H1 (cell line): ENCODE results near the gene CDC42BPB. TPM values are rescaled to one million over a fixed set of nuclear protein-coding genes. Genes with fewer than 3 reads are reported as not detected.

Experiments
- CTCF ChIA-PET: fragments of 300-600 bp; sonication (Branson Sonifier 250); formaldehyde crosslinking; loops from one replicate; lab custom pipeline; 2021; ENCODE audit not compliant: partially characterized antibody; lab: Charles Lee
- POLR2A ChIA-PET: fragments of 300-600 bp; sonication (Branson Sonifier 250); formaldehyde crosslinking; loops from one replicate; lab custom pipeline; 2021; ENCODE audit warnings: inconsistent platforms; ENCODE audit not compliant: partially characterized antibody; lab: Charles Lee
- DNase-seq, 2 experiments: peaks; one replicate each; pipeline versions ENCODE4 v3.0.0 to v3.0.0-alpha.2; 2010 to 2022; ENCODE audit warnings: low spot score in 2 of 2, low read depth in 1 of 2, mixed read lengths in 1 of 2
- FAIRE-seq: peaks from 2 replicates; lab custom pipeline; 2011; peaks lifted over from hg19 to GRCh38; lab: Jason Lieb, UNC
- H2AFZ ChIP-seq: 2 replicates; pipeline ENCODE4 v1.8.1; 2012; ENCODE audit warnings: low read length, inconsistent platforms
- H2AK5ac ChIP-seq: 2 replicates; pipeline ENCODE4 v1.6.1; 2013; ENCODE audit warnings: low read depth, low read length
- H2BK120ac ChIP-seq: replicated peaks from 2 replicates; pipeline ENCODE3; 2013; ENCODE audit warnings: low read depth, low read length, inconsistent platforms
- H2BK12ac ChIP-seq: 2 replicates; pipeline ENCODE4 v1.6.1; 2013; ENCODE audit warnings: low read depth, low read length
- H2BK15ac ChIP-seq: 2 replicates; pipeline ENCODE4 v1.6.1; 2013; ENCODE audit warnings: low read length
- H2BK20ac ChIP-seq: 2 replicates; pipeline ENCODE4 v1.6.1; 2013; ENCODE audit warnings: low read length
- H2BK5ac ChIP-seq: 2 replicates; pipeline ENCODE4 v1.6.1; 2013; ENCODE audit warnings: low read depth, low read length
- H3K14ac ChIP-seq: 2 replicates; pipeline ENCODE4 v1.6.1; 2013; ENCODE audit warnings: inconsistent platforms; ENCODE audit not compliant: insufficient read length
- H3K18ac ChIP-seq: 2 replicates; pipeline ENCODE4 v1.6.1; 2013; ENCODE audit warnings: low read length; ENCODE audit errors: extremely low read depth
- H3K23ac ChIP-seq: 2 replicates; pipeline ENCODE4 v1.6.1; 2013; ENCODE audit warnings: inconsistent platforms; ENCODE audit not compliant: insufficient read length
- H3K23me2 ChIP-seq: 2 replicates; pipeline ENCODE4 v1.6.1; 2013; ENCODE audit warnings: low read depth, low read length
- H3K27ac ChIP-seq: 2 replicates; pipeline ENCODE4 v1.6.1; 2011; ENCODE audit warnings: low read depth, low read length, inconsistent platforms
- H3K27me3 ChIP-seq, 4 experiments: replicated peaks in 1 of 4; 1 replicate in 1 of 4; 2 replicates in 3 of 4; pipeline versions ENCODE4 v1.6.1 to v1.8.1; 2011 to 2013; ENCODE audit warnings: low read length in 3 of 4, mild to moderate bottlenecking in 3 of 4, inconsistent platforms in 2 of 4, mixed read lengths in 2 of 4, moderate library complexity in 1 of 4; ENCODE audit not compliant: control insufficient read depth in 3 of 4, insufficient read depth in 3 of 4; ENCODE audit errors: extremely low read depth in 1 of 4
- H3K36me3 ChIP-seq, 4 experiments: 2 replicates each; pipeline versions ENCODE4 v1.6.1 to v1.8.1; 2011 to 2013; ENCODE audit warnings: mild to moderate bottlenecking in 4 of 4, low read length in 3 of 4, moderate library complexity in 2 of 4, control low read depth in 1 of 4, inconsistent platforms in 1 of 4; ENCODE audit not compliant: insufficient read depth in 4 of 4, control insufficient read depth in 2 of 4
- H3K4ac ChIP-seq: replicated peaks from 2 replicates; pipeline ENCODE3; 2013; ENCODE audit warnings: low read length, low read depth, mixed read lengths, inconsistent platforms; ENCODE audit not compliant: insufficient read length
- H3K4me1 ChIP-seq, 4 experiments: replicated peaks in 1 of 4; 1 replicate in 1 of 4; 2 replicates in 3 of 4; pipeline versions ENCODE4 v1.6.1 to v1.8.1; 2011 to 2013; ENCODE audit warnings: low read length in 3 of 4, inconsistent platforms in 2 of 4, mixed read lengths in 1 of 4; ENCODE audit not compliant: insufficient read depth in 4 of 4, control insufficient read depth in 3 of 4
- H3K4me2 ChIP-seq, 2 experiments: 2 replicates each; pipeline versions ENCODE4 v1.6.1 to v1.8.1; 2011 to 2013; ENCODE audit warnings: low read depth in 2 of 2, low read length in 2 of 2, control low read depth in 1 of 2, inconsistent platforms in 1 of 2, mild to moderate bottlenecking in 1 of 2; ENCODE audit not compliant: insufficient read depth in 1 of 2
- H3K4me3 ChIP-seq, 4 experiments: fragments of 200-600, 300-600 bp in 1 of 4; sonication (generic), shearing (Covaris generic), sonication (Bioruptor Twin) in 1 of 4; 2 replicates each; pipeline versions ENCODE4 v1.5.1 to v1.8.1; 2011 to 2016; ENCODE audit warnings: low read length in 4 of 4, low read depth in 3 of 4, control low read depth in 2 of 4, inconsistent platforms in 2 of 4, mild to moderate bottlenecking in 2 of 4, mixed read lengths in 1 of 4, moderate library complexity in 1 of 4; ENCODE audit not compliant: insufficient read depth in 2 of 4; ENCODE audit errors: extremely low read depth in 1 of 4
- H3K56ac ChIP-seq: replicated peaks from 2 replicates; pipeline ENCODE3; 2013; ENCODE audit warnings: low read depth, mild to moderate bottlenecking, mixed read lengths, low read length, inconsistent platforms; ENCODE audit not compliant: insufficient read length
- H3K79me1 ChIP-seq: 2 replicates; pipeline ENCODE4 v1.6.1; 2013; ENCODE audit warnings: low read depth, low read length, control low read depth
- H3K79me2 ChIP-seq, 2 experiments: 2 replicates each; pipeline versions ENCODE4 v1.6.1 to v1.8.1; 2012 to 2013; ENCODE audit warnings: low read length in 2 of 2, mild to moderate bottlenecking in 2 of 2, inconsistent platforms in 1 of 2; ENCODE audit not compliant: insufficient read depth in 2 of 2, control insufficient read depth in 1 of 2
- H3K9ac ChIP-seq, 4 experiments: replicated peaks in 1 of 4; 1 replicate in 1 of 4; 2 replicates in 3 of 4; pipeline versions ENCODE4 v1.6.1 to v1.8.1; 2011 to 2013; ENCODE audit warnings: low read depth in 3 of 4, low read length in 3 of 4, control low read depth in 2 of 4, mild to moderate bottlenecking in 2 of 4, moderate library complexity in 2 of 4, inconsistent platforms in 1 of 4; ENCODE audit errors: extremely low read depth in 1 of 4
- H3K9me3 ChIP-seq, 2 experiments: 2 replicates each; pipeline versions ENCODE4 v1.6.1 to v1.8.1; 2012 to 2013; ENCODE audit warnings: mild to moderate bottlenecking in 2 of 2, moderate library complexity in 2 of 2, control low read depth in 1 of 2, inconsistent platforms in 1 of 2, low read depth in 1 of 2, low read length in 1 of 2, mixed read lengths in 1 of 2; ENCODE audit not compliant: insufficient read depth in 2 of 2
- H4K20me1 ChIP-seq, 2 experiments: replicated peaks in 1 of 2; 2 replicates each; pipeline versions ENCODE3 to v1.8.1; 2011 to 2013; ENCODE audit warnings: inconsistent platforms in 2 of 2, low read length in 2 of 2, mild to moderate bottlenecking in 1 of 2; ENCODE audit not compliant: insufficient read depth in 2 of 2, control insufficient read depth in 1 of 2
- H4K5ac ChIP-seq: 2 replicates; pipeline ENCODE4 v1.6.1; 2013; ENCODE audit warnings: low read length, low read depth, mixed read lengths, inconsistent platforms; ENCODE audit not compliant: insufficient read length
- H4K8ac ChIP-seq: 2 replicates; pipeline ENCODE4 v1.8.0; 2013; ENCODE audit warnings: mild to moderate bottlenecking, moderate library complexity, low read length, inconsistent platforms; ENCODE audit not compliant: insufficient read depth; ENCODE audit errors: extremely low read depth
- H4K91ac ChIP-seq: replicated peaks from 2 replicates; pipeline ENCODE3; 2013; ENCODE audit warnings: low read length, mixed read lengths, inconsistent platforms; ENCODE audit not compliant: insufficient read length
- CBX8 ChIP-seq: fragments of 300-800, 300-1000 bp; sonication (generic); IDR thresholded peaks from 2 replicates; pipeline ENCODE4 v1.7.1; 2016; ENCODE audit warnings: low read depth, low read length, borderline replicate concordance
- CREB1 ChIP-seq: IDR thresholded peaks from 2 replicates; pipeline ENCODE4 v1.6.1; 2012; ENCODE audit warnings: inconsistent platforms
- EZH2 ChIP-seq: fragments of 200-600 bp; sonication (generic); IDR thresholded peaks from 2 replicates; pipeline ENCODE4 v1.7.1; 2012; ENCODE audit warnings: low read depth, mild to moderate bottlenecking, moderate library complexity, low read length, inconsistent platforms; ENCODE audit not compliant: severe bottlenecking
- HDAC2 ChIP-seq, 2 experiments: fragments of 300-600 bp in 1 of 2; sonication (generic) in 1 of 2; IDR thresholded peaks; 2 replicates each; pipeline ENCODE4 v1.6.1; 2011 to 2012; ENCODE audit warnings: low read depth in 2 of 2, low read length in 2 of 2, mild to moderate bottlenecking in 2 of 2, moderate library complexity in 2 of 2, borderline replicate concordance in 1 of 2, inconsistent platforms in 1 of 2
- HDAC6 ChIP-seq: IDR thresholded peaks from one replicate; pipeline ENCODE4 v1.7.1; 2012; ENCODE audit warnings: low read depth, mild to moderate bottlenecking, inconsistent platforms, low read length, moderate library complexity
- KDM4A ChIP-seq: IDR thresholded peaks from one replicate; pipeline ENCODE4 v1.7.1; 2012; ENCODE audit warnings: low read depth, mild to moderate bottlenecking, moderate library complexity, low read length, inconsistent platforms; ENCODE audit not compliant: severe bottlenecking
- KDM5A ChIP-seq: fragments of 200-600 bp; IDR thresholded peaks from 2 replicates; pipeline ENCODE4 v1.7.1; 2012; ENCODE audit warnings: mild to moderate bottlenecking, low read length, inconsistent platforms, mixed read lengths
- RFX5 ChIP-seq: IDR thresholded peaks from 2 replicates; pipeline ENCODE4 v1.6.1; 2011; ENCODE audit warnings: low read depth, low read length, improper control_type of control experiment, borderline replicate concordance
- RXRA ChIP-seq: IDR thresholded peaks from 2 replicates; pipeline ENCODE4 v1.6.1; 2011; ENCODE audit warnings: low read depth, mild to moderate bottlenecking, low read length, moderate library complexity; ENCODE audit not compliant: insufficient read depth
- SAP30 ChIP-seq: fragments of 300-600 bp; sonication (generic); IDR thresholded peaks from 2 replicates; pipeline ENCODE4 v1.7.1; 2012; ENCODE audit warnings: low read length, moderate library complexity, mild to moderate bottlenecking, inconsistent platforms; ENCODE audit not compliant: insufficient read depth, insufficient replicate concordance
- SIX5 ChIP-seq: IDR thresholded peaks from 2 replicates; pipeline ENCODE4 v1.6.1; 2011; ENCODE audit warnings: mild to moderate bottlenecking, low read depth, low read length
- SP1 ChIP-seq: IDR thresholded peaks from 2 replicates; pipeline ENCODE4 v1.6.1; 2011; ENCODE audit warnings: low read depth, low read length
- SUZ12 ChIP-seq: fragments of 200-600 bp; sonication (generic); IDR thresholded peaks from 2 replicates; pipeline ENCODE4 v1.6.1; 2012; ENCODE audit warnings: mild to moderate bottlenecking, inconsistent platforms, low read length, moderate library complexity, mixed read lengths
- WGBS, 2 experiments: shearing (Covaris generic) in 1 of 2; methylation state at CpG; one replicate each; pipeline versions ENCODE4 v1.1.6 to v1.1.7; 2013 to 2015; ENCODE audit warnings: low lambda C conversion rate in 2 of 2, mixed read lengths in 2 of 2, inconsistent platforms in 1 of 2, low coverage in 1 of 2, missing lambda C conversion rate in 1 of 2; ENCODE audit not compliant: insufficient replicate concordance in 2 of 2, insufficient coverage in 1 of 2, insufficient read length in 1 of 2; ENCODE audit errors: extremely low coverage in 1 of 2, missing lambda C conversion rate in 1 of 2; 5-methylcytosine and 5-hydroxymethylcytosine counted together
- polyA plus RNA-seq, 7 experiments: library from polyadenylated mRNA; depleted of rRNA in 3 of 7; stranded (reverse) in 5 of 7; unstranded in 2 of 7; fragments of >200 nt in 5 of 7; fragments of 200-250 nt in 2 of 7; gene quantifications; 1 replicate in 5 of 7; 2 replicates in 1 of 7; 4 replicates in 1 of 7; pipeline versions ENCODE4 v1.2.1 to v1.2.3, GENCODE V29; 2011 to 2013; ENCODE audit warnings: missing spikeins in 2 of 7, mixed read lengths in 2 of 7
- total RNA-seq: library from RNA; stranded (reverse); fragmentation: NEBNext Ultra II Directional; extraction: Animal tissue kit (Norgen Biotek cat#: 25700); gene quantifications from 2 replicates; pipeline ENCODE4 v1.2.1, GENCODE V29; 2021
- TF ChIP-seq, protein P1 (sequence below): IDR thresholded peaks from 2 replicates; pipeline ENCODE4 v1.6.1; 2011; ENCODE audit warnings: low read depth, mild to moderate bottlenecking, low read length; ENCODE audit not compliant: insufficient read depth

Gene CDC42BPB
- total and polyA plus RNA-seq, 2 of the 8 experiments (the other 6 are each of a cell fraction or from before 2014, with no cell fraction given) = 51.2 to 88.2 TPM

DNA sequence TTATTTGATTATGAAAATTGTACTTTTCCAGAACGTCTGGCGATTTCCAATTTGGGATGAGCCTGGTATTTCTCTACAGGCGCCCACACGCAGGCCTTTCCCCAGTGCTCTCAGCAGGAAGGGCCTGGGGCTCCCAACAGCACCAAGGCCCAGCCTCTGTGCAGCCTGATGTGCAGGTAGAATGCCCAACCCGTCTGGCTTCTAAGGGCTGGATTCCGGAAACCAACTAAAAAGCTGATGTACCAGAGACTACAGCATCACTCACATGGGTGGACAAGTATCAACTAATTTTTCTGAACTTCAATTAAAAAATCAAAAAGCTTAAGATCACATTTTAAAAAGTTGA is 25.8 kb downstream of the CDC42BPB start:
- ChIA-PET POLR2A (no interaction called here), CTCF (interaction anchor here (0.6 to 2.0 kb wide), 11 partner anchors 12 to 288 kb away, joined by 3 to 6 read pairs (median 3); no protein-coding TSS in a partner anchor)
- H2AK5ac ChIP-seq = no peak overlapping the region
- H3K18ac ChIP-seq = no peak overlapping the region
- H3K9me3 ChIP-seq = no peaks in the 10 kb centered on the region
- no peak overlapping the region for H3K23ac ChIP-seq
- peaks cover 13% of the 10 kb centered on the region for H3K79me1 ChIP-seq
- no peak overlapping the region for H2BK15ac ChIP-seq
- 0 out of 7 replicates have a peak, but pooled peaks cover 0 to 2% (median 0%) of the 10 kb centered on the region in 4 experiments for H3K4me1 ChIP-seq
- WGBS, 2 experiments = 83% methylated on average over 6 of the region's 6 CpGs; no CpG with 5 or more reads in 1 of the 2 experiments
- H2BK120ac ChIP-seq = no peak overlapping the region
- H3K27me3 ChIP-seq = no peaks in the 10 kb centered on the region
- FAIRE-seq = no peak
- H3K56ac ChIP-seq = no peak overlapping the region
- no peak overlapping the region for H3K4me2 ChIP-seq
- H4K8ac ChIP-seq = no peak overlapping the region
- H2BK12ac ChIP-seq = no peak overlapping the region
- peaks cover 0 to 66% of the 10 kb centered on the region in 2 experiments; a peak in 3 of 4 replicates for H3K79me2 ChIP-seq
- H2BK5ac ChIP-seq = no peak overlapping the region
- H3K36me3 ChIP-seq = no peaks in the 10 kb centered on the region
- DNase-seq = no peak
- H2AFZ ChIP-seq = no peak overlapping the region
- H4K5ac ChIP-seq = no peak overlapping the region
- H3K4me3 ChIP-seq = no peak overlapping the region
- H4K20me1 ChIP-seq = peaks cover 0 to 20% of the 10 kb centered on the region in 2 experiments
- H3K27ac ChIP-seq = no peak overlapping the region
- H3K14ac ChIP-seq = no peak overlapping the region
- no peak overlapping the region for H3K4ac ChIP-seq
- no peak overlapping the region for H3K9ac ChIP-seq
- H3K23me2 ChIP-seq = no peaks in the 10 kb centered on the region
- no peak overlapping the region for H2BK20ac ChIP-seq
- H4K91ac ChIP-seq = no peak overlapping the region
- TF ChIP-seq KDM4A (no peak), RFX5 (no peak), KDM5A (no peak), SUZ12 (no peak), CBX8 (no peak), CREB1 (no peak), HDAC2 (IDR thresholded peaks at IDR 0.05; ENCODE audit: borderline replicate concordance in 1 of 2, low read depth in 2 of 2, low read length in 2 of 2) (no peak), SAP30 (no peak), HDAC6 (no peak), SIX5 (no peak), SP1 (no peak), RXRA (no peak), EZH2 (no peak)
- TF ChIP-seq, protein P1, sequence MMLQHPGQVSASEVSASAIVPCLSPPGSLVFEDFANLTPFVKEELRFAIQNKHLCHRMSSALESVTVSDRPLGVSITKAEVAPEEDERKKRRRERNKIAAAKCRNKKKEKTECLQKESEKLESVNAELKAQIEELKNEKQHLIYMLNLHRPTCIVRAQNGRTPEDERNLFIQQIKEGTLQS = no peak
